Measurements from ENCODE around the gene ZP1. TPM values are rescaled to one million over a fixed set of nuclear protein-coding genes. Genes with fewer than 3 reads are reported as not detected.

The ZP1 gene
- total and polyA plus RNA-seq, 2 experiments from 2014 or later: not detected

GRCh38 chr11:60858236-60858635 lies 9.1 kb upstream of the ZP1 start:
- TF ChIP-seq EZH2phosphoT487 (IDR thresholded peaks at IDR 0.05; ENCODE audit: unreplicated experiment) (no peak), NANOG (IDR thresholded peaks at IDR 0.05; ENCODE audit: borderline replicate concordance) (no peak), STAT1 (IDR thresholded peaks at IDR 0.05; ENCODE audit: unreplicated experiment) (no peak), POLR2AphosphoS5 (IDR thresholded peaks at IDR 0.05; ENCODE audit: low read depth) (no peak), JUNB (IDR thresholded peaks at IDR 0.05; ENCODE audit: unreplicated experiment) (no peak), EZH2 (IDR thresholded peaks at IDR 0.05; ENCODE audit: low read depth, unreplicated experiment) (no peak), CREB1 (CRISPR knock-in tag; IDR thresholded peaks at IDR 0.05; ENCODE audit: low read depth) (no peak), ZNF114 (CRISPR knock-in tag; IDR thresholded peaks at IDR 0.05) (no peak), REST (IDR thresholded peaks at IDR 0.05; ENCODE audit: unreplicated experiment) (no peak), ZNF462 (CRISPR knock-in tag; IDR thresholded peaks at IDR 0.05) (no peak), ZNF331 (CRISPR knock-in tag; IDR thresholded peaks at IDR 0.05; ENCODE audit: low read depth) (no peak)
- TF ChIP-seq, protein P1, sequence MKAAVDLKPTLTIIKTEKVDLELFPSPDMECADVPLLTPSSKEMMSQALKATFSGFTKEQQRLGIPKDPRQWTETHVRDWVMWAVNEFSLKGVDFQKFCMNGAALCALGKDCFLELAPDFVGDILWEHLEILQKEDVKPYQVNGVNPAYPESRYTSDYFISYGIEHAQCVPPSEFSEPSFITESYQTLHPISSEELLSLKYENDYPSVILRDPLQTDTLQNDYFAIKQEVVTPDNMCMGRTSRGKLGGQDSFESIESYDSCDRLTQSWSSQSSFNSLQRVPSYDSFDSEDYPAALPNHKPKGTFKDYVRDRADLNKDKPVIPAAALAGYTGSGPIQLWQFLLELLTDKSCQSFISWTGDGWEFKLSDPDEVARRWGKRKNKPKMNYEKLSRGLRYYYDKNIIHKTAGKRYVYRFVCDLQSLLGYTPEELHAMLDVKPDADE (IDR thresholded peaks at IDR 0.05): no peak
- TF ChIP-seq, protein P2, sequence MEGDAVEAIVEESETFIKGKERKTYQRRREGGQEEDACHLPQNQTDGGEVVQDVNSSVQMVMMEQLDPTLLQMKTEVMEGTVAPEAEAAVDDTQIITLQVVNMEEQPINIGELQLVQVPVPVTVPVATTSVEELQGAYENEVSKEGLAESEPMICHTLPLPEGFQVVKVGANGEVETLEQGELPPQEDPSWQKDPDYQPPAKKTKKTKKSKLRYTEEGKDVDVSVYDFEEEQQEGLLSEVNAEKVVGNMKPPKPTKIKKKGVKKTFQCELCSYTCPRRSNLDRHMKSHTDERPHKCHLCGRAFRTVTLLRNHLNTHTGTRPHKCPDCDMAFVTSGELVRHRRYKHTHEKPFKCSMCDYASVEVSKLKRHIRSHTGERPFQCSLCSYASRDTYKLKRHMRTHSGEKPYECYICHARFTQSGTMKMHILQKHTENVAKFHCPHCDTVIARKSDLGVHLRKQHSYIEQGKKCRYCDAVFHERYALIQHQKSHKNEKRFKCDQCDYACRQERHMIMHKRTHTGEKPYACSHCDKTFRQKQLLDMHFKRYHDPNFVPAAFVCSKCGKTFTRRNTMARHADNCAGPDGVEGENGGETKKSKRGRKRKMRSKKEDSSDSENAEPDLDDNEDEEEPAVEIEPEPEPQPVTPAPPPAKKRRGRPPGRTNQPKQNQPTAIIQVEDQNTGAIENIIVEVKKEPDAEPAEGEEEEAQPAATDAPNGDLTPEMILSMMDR (conservative IDR thresholded peaks at IDR 0.05; ENCODE audit: low read depth in 2 of 2): no peak
- H3K4me1 ChIP-seq (ENCODE audit: insufficient read depth): no peaks in the 10 kb centered on the region
- peaks cover under 1% of the 10 kb centered on the region; the same call in 2 of the 3 replicates for H3K36me3 Mint-ChIP-seq (ENCODE audit: low read depth)
- H4K20me1 ChIP-seq (replicated peaks; ENCODE audit: insufficient read depth): no peaks in the 10 kb centered on the region
- peaks cover 11% of the 10 kb centered on the region for H3K27me3 Mint-ChIP-seq (ENCODE audit: insufficient read depth, low read depth, poor library complexity)
- no peaks in the 10 kb centered on the region for H3K9me2 ChIP-seq (ENCODE audit: insufficient read depth)
- no peak overlapping the region for H3K27ac Mint-ChIP-seq
- no peak for DNase-seq (ENCODE audit: low spot score)
- no peak for ATAC-seq
- H3K9me3 Mint-ChIP-seq: no peaks in the 10 kb centered on the region; the same call in 2 of the 3 replicates
- no peak overlapping the region for H3K4me3 ChIP-seq
- H3F3A ChIP-seq (replicated peaks; ENCODE audit: low read depth): no peaks in the 10 kb centered on the region
- H3K4me2 ChIP-seq: no peak overlapping the region
- no peaks in the 10 kb centered on the region for H3K4me1 Mint-ChIP-seq
- H3K36me3 ChIP-seq (ENCODE audit: insufficient read depth): no peaks in the 10 kb centered on the region
- H3K27me3 ChIP-seq (ENCODE audit: insufficient read depth): peaks cover 16% of the 10 kb centered on the region
- H3K27ac ChIP-seq (ENCODE audit: low read depth): no peak overlapping the region
- H3K79me2 ChIP-seq (replicated peaks; ENCODE audit: insufficient read depth): no peaks in the 10 kb centered on the region
- H3K4me3 Mint-ChIP-seq: no peak overlapping the region
- H2AFZ ChIP-seq: no peak overlapping the region

Measured in GM23338 (cell line).